ENCODE data around the gene HLA-DOA.

Gene HLA-DOA

GRCh38 chr6:33008944-33009861, at the start of gene HLA-DOA:
HLA-DOA (minus strand) TSS chr6:33009591.
- DNase-seq (ENCODE audit: extremely low spot score, insufficient read length, low read depth): peak; percentile 89

GRCh38 chr6:33057222-33058150, 48.1 kb upstream of the HLA-DOA start:
- FAIRE-seq (peak; percentile 75), DNase-seq (ENCODE audit: extremely low spot score, insufficient read length, low read depth) (no peak)

More at GRCh38 chr6:33008944-33009861, at the start of gene HLA-DOA:
- peak; percentile 97 for FAIRE-seq

- no peak for DNase-seq (ENCODE audit: extremely low spot score, insufficient read length, low read depth)
- FAIRE-seq: no peak
Measured at GRCh38 chr6:33053230-33053629, 43.8 kb upstream of the HLA-DOA start.

- DNase-seq (ENCODE audit: extremely low spot score, insufficient read length, low read depth) (no peak), FAIRE-seq (no peak)
Measured at GRCh38 chr6:33052627-33053026, 43.2 kb upstream of the HLA-DOA start.

- DNase-seq (ENCODE audit: extremely low spot score, insufficient read length, low read depth) (no peak), FAIRE-seq (no peak)
Measured at GRCh38 chr6:33050014-33050810, 40.8 kb upstream of the HLA-DOA start.

GRCh38 chr6:33049323-33050013, 40.1 kb upstream of the HLA-DOA start:
- no peak for DNase-seq (ENCODE audit: extremely low spot score, insufficient read length, low read depth)
- FAIRE-seq: peak; percentile 76

- FAIRE-seq (peak; percentile 87), DNase-seq (ENCODE audit: extremely low spot score, insufficient read length, low read depth) (no peak)
Measured at GRCh38 chr6:33040157-33040556, 30.8 kb upstream of the HLA-DOA start.

- DNase-seq (ENCODE audit: extremely low spot score, insufficient read length, low read depth) (no peak), FAIRE-seq (no peak)
Measured at GRCh38 chr6:33036535-33036934, 27.1 kb upstream of the HLA-DOA start.

GRCh38 chr6:33034554-33034953, 25.2 kb upstream of the HLA-DOA start:
- FAIRE-seq: no peak

GRCh38 chr6:33030245-33030644, 20.9 kb upstream of the HLA-DOA start:
- DNase-seq (ENCODE audit: extremely low spot score, insufficient read length, low read depth) (no peak), FAIRE-seq (no peak)

More at GRCh38 chr6:33034554-33034953, 25.2 kb upstream of the HLA-DOA start:
- DNase-seq (ENCODE audit: extremely low spot score, insufficient read length, low read depth): no peak

- FAIRE-seq (peak; percentile 100), DNase-seq (ENCODE audit: extremely low spot score, insufficient read length, low read depth) (no peak)
Measured at GRCh38 chr6:33029328-33030184, 20.2 kb upstream of the HLA-DOA start.

- FAIRE-seq (no peak), DNase-seq (ENCODE audit: extremely low spot score, insufficient read length, low read depth) (no peak)
Measured at GRCh38 chr6:33028220-33028849, 18.9 kb upstream of the HLA-DOA start.

GRCh38 chr6:33024521-33024920, 15.1 kb upstream of the HLA-DOA start:
- FAIRE-seq: no peak
- DNase-seq (ENCODE audit: extremely low spot score, insufficient read length, low read depth): no peak

GRCh38 chr6:33023536-33023935, 14.1 kb upstream of the HLA-DOA start:
- DNase-seq (ENCODE audit: extremely low spot score, insufficient read length, low read depth) (no peak), FAIRE-seq (no peak)

GRCh38 chr6:33021917-33022316, 12.5 kb upstream of the HLA-DOA start:
- FAIRE-seq (no peak), DNase-seq (ENCODE audit: extremely low spot score, insufficient read length, low read depth) (no peak)

- FAIRE-seq: no peak
Measured at GRCh38 chr6:33019372-33019771, 10.0 kb upstream of the HLA-DOA start.

GRCh38 chr6:33018904-33019303, 9.5 kb upstream of the HLA-DOA start:
- DNase-seq (ENCODE audit: extremely low spot score, insufficient read length, low read depth): no peak
- peak; percentile 97 for FAIRE-seq

More at GRCh38 chr6:33019372-33019771, 10.0 kb upstream of the HLA-DOA start:
- no peak for DNase-seq (ENCODE audit: extremely low spot score, insufficient read length, low read depth)

- FAIRE-seq (no peak), DNase-seq (ENCODE audit: extremely low spot score, insufficient read length, low read depth) (no peak)
Measured at GRCh38 chr6:33018418-33018817, 9.0 kb upstream of the HLA-DOA start.
